Measurements from ENCODE around the gene JPH3.

JPH3 gene

GRCh38 chr16:87686697-87687096 is 84.4 kb downstream of the JPH3 start:
- Histone ChIP-seq H3K4me1 (ENCODE audit: control insufficient read depth, low read length) (peaks cover 9% of the 10 kb centered on the region), H3K9me2 (replicated peaks; ENCODE audit: control insufficient read depth, low read length) (no peaks in the 10 kb centered on the region), H3K4me3 (ENCODE audit: low read length) (no peak overlapping the region), H3K79me2 (ENCODE audit: control insufficient read depth, low read length) (no peaks in the 10 kb centered on the region), H3F3A (ENCODE audit: control insufficient read depth, insufficient read depth) (no peaks in the 10 kb centered on the region), H3K9me3 (ENCODE audit: control insufficient read depth, insufficient read depth, low read length) (no peaks in the 10 kb centered on the region), H4K20me1 (ENCODE audit: control insufficient read depth, insufficient read depth, low read depth, low read length) (no peaks in the 10 kb centered on the region), H3K36me3 (ENCODE audit: control insufficient read depth, low read length) (no peaks in the 10 kb centered on the region), H3K27me3 (ENCODE audit: control insufficient read depth, low read length) (no peaks in the 10 kb centered on the region), H3K4me2 (ENCODE audit: low read length) (no peak overlapping the region), H3K27ac (ENCODE audit: low read depth, low read length) (no peak overlapping the region)
- no peak for TF ChIP-seq EZH2phosphoT487 (IDR thresholded peaks at IDR 0.05; ENCODE audit: borderline replicate concordance, low read length)
- TF ChIP-seq, protein P1, sequence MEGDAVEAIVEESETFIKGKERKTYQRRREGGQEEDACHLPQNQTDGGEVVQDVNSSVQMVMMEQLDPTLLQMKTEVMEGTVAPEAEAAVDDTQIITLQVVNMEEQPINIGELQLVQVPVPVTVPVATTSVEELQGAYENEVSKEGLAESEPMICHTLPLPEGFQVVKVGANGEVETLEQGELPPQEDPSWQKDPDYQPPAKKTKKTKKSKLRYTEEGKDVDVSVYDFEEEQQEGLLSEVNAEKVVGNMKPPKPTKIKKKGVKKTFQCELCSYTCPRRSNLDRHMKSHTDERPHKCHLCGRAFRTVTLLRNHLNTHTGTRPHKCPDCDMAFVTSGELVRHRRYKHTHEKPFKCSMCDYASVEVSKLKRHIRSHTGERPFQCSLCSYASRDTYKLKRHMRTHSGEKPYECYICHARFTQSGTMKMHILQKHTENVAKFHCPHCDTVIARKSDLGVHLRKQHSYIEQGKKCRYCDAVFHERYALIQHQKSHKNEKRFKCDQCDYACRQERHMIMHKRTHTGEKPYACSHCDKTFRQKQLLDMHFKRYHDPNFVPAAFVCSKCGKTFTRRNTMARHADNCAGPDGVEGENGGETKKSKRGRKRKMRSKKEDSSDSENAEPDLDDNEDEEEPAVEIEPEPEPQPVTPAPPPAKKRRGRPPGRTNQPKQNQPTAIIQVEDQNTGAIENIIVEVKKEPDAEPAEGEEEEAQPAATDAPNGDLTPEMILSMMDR (IDR thresholded peaks at IDR 0.05; ENCODE audit: low read depth, low read length, poor library complexity, severe bottlenecking) = no peak

DNA sequence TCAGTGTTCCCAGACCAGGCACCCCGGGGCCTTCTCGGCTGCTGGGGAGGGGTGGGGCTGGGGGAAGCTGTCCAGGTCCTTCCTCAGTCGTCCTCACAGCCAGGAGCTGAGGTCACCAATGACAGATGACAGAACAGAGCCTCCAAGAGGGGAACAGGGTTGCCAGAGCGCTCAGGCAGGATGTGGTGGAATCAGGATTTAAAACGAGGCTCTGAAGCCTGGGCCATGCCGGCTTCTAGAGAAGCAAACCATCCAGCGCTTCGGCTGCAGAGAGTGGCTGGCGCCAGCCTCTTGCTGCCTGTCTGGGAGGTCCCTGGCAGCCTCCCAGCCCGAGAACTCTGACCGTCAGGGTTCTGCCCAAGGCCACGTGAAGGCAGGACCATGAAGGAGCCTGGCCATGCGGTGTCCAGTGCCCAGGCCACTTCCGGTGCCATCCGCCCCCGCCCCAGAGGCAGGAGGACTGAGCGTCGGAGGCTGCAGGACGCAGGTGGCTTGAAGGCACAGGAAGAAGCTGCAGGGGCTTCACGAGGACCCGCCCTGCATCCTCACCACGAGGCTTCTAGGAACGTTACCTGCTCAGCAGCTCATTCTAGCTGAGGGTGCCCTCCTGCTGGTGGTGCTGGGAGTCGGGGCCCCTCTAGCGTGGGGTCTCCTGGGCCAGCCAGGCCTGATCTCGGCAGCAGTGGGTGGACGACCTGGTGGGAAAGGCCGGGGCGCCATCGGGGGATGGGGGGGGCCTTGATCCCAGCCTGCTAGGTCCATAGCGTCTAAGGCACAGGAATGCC is 85.0 kb downstream of the JPH3 start:
- Histone ChIP-seq H3K9me3 (ENCODE audit: control insufficient read depth, insufficient read depth, low read length) (no peaks in the 10 kb centered on the region), H3K4me2 (ENCODE audit: low read length) (no peak overlapping the region), H3K36me3 (ENCODE audit: control insufficient read depth, low read length) (no peaks in the 10 kb centered on the region), H3K4me1 (ENCODE audit: control insufficient read depth, low read length) (peaks cover 4% of the 10 kb centered on the region), H3K4me3 (ENCODE audit: low read length) (no peak overlapping the region), H3F3A (ENCODE audit: control insufficient read depth, insufficient read depth) (no peaks in the 10 kb centered on the region), H4K20me1 (ENCODE audit: control insufficient read depth, insufficient read depth, low read depth, low read length) (0 out of 2 replicates have a peak, but pooled peaks cover 3% of the 10 kb centered on the region), H3K79me2 (ENCODE audit: control insufficient read depth, low read length) (no peaks in the 10 kb centered on the region), H3K27me3 (ENCODE audit: control insufficient read depth, low read length) (no peaks in the 10 kb centered on the region), H3K9me2 (replicated peaks; ENCODE audit: control insufficient read depth, low read length) (no peaks in the 10 kb centered on the region), H3K27ac (ENCODE audit: low read depth, low read length) (no peak overlapping the region)
- TF ChIP-seq EZH2phosphoT487 (IDR thresholded peaks at IDR 0.05; ENCODE audit: borderline replicate concordance, low read length) = no peak
- TF ChIP-seq, protein P1 (IDR thresholded peaks at IDR 0.05; ENCODE audit: low read depth, low read length, poor library complexity, severe bottlenecking) = no peak

DNA sequence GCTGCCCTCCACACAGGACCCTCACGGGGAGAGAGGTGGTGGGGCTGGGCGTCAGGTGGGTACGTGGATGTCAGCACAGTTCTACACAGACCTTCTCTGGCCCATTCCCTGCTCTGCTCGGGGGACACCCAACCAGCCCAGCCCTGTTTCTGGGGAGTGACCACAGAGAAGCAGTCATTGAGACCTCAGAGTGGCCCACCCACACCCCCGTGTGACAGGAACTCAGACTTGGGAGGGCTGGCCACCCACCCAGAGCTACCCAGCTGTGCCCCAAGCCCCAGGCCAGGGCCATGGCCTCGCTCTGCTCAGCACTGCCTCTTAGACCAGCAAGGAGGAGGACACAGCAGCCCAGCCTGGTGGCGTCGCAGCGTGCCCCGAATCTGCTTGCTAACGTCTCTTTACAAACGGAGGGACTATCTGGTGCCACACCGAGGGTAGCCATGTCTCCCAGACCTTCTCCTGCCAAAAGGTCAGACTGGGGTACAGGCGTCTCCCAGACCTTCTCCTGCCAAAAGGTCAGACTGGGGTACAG is 85.8 kb downstream of the JPH3 start:
- Histone ChIP-seq H3K79me2 (ENCODE audit: control insufficient read depth, low read length) (no peaks in the 10 kb centered on the region), H3F3A (ENCODE audit: control insufficient read depth, insufficient read depth) (no peaks in the 10 kb centered on the region; the same call in 1 of the 2 replicates), H3K4me2 (ENCODE audit: low read length) (no peak overlapping the region), H4K20me1 (ENCODE audit: control insufficient read depth, insufficient read depth, low read depth, low read length) (0 out of 2 replicates have a peak, but pooled peaks cover 5% of the 10 kb centered on the region), H3K4me1 (ENCODE audit: control insufficient read depth, low read length) (no peaks in the 10 kb centered on the region), H3K9me3 (ENCODE audit: control insufficient read depth, insufficient read depth, low read length) (no peaks in the 10 kb centered on the region), H3K27me3 (ENCODE audit: control insufficient read depth, low read length) (no peaks in the 10 kb centered on the region), H3K36me3 (ENCODE audit: control insufficient read depth, low read length) (no peaks in the 10 kb centered on the region), H3K27ac (ENCODE audit: low read depth, low read length) (no peak overlapping the region), H3K9me2 (replicated peaks; ENCODE audit: control insufficient read depth, low read length) (no peaks in the 10 kb centered on the region), H3K4me3 (ENCODE audit: low read length) (no peak overlapping the region)
- TF ChIP-seq EZH2phosphoT487 (IDR thresholded peaks at IDR 0.05; ENCODE audit: borderline replicate concordance, low read length) = no peak
- TF ChIP-seq, protein P1 (IDR thresholded peaks at IDR 0.05; ENCODE audit: low read depth, low read length, poor library complexity, severe bottlenecking) = no peak

Data from DOHH2 (cell line).